Activated CD4-positive, alpha-beta memory T cell treated with anti-CD3 and anti-CD28 coated beads, Interleukin-2, amount 10 ng/mL, durations not matched to agents 7 days and 5 days (primary cell): Measurements from ENCODE around the gene TMEM129. TPM values are rescaled to one million over a fixed set of nuclear protein-coding genes. Genes with fewer than 3 reads are reported as not detected.
A peak's percentile ranks its signal among the peaks of the same experiment; 100 is the strongest.

Experiments
- CTCF ChIA-PET: fragments of 350-600 bp; sonication (Branson Sonifier 250); formaldehyde crosslinking; loops from one replicate; lab custom pipeline; 2021; ENCODE audit warnings: antibody characterized with exemption, inconsistent platforms; lab: Charles Lee
- POLR2A ChIA-PET: fragments of 350-600 bp; sonication (Branson Sonifier 250); formaldehyde crosslinking; loops from one replicate; lab custom pipeline; 2021; ENCODE audit warnings: antibody characterized with exemption; lab: Charles Lee
- DNase-seq: peaks from one replicate; pipeline ENCODE4 v3.0.0-alpha.2; 2020
- H3K27ac Mint-ChIP-seq: one replicate; pipeline ENCODE4 v1.8.0; 2021; ENCODE audit warnings: mild to moderate bottlenecking, mixed read lengths
- H3K27me3 Mint-ChIP-seq: one replicate; pipeline ENCODE4 v1.8.0; 2021; ENCODE audit warnings: mixed read lengths
- H3K36me3 Mint-ChIP-seq: one replicate; pipeline ENCODE4 v1.8.0; 2021; ENCODE audit warnings: low read depth, mixed read lengths
- H3K4me1 Mint-ChIP-seq: one replicate; pipeline ENCODE4 v1.8.0; 2021; ENCODE audit warnings: mixed read lengths
- H3K4me3 Mint-ChIP-seq: one replicate; pipeline ENCODE4 v1.8.0; 2021; ENCODE audit warnings: mild to moderate bottlenecking, mixed read lengths
- H3K9me3 Mint-ChIP-seq: one replicate; pipeline ENCODE4 v1.8.0; 2021; ENCODE audit warnings: mixed read lengths
- total RNA-seq, 2 experiments: library from RNA; stranded (reverse); gene quantifications; one replicate each; pipeline ENCODE4 v1.2.3, GENCODE V29; 2021

Gene TMEM129
- total RNA-seq, 2 experiments from 2014 or later: 20.4 to 22.3 TPM

GRCh38 chr4:1722551-1723118 lies 1.5 kb upstream of the TMEM129 start:
- DNase-seq: peak; percentile 55
- Mint-ChIP-seq H3K4me3 (peak overlapping the region; percentile 98), H3K27ac (peak overlapping the region; percentile 99), H3K9me3 (no peaks in the 10 kb centered on the region), H3K36me3 (peaks cover 60% of the 10 kb centered on the region), H3K4me1 (peaks cover 68% of the 10 kb centered on the region), H3K27me3 (no peaks in the 10 kb centered on the region)
- ChIA-PET POLR2A (interaction anchor here (1.1 to 13.8 kb wide), 10 partner anchors 13 to 432 kb away, joined by 3 to 371 read pairs (median 10); partner anchors contain the start of genes LETM1, MAEA, NSD2 and SLBP), CTCF (interaction anchor here (1.1 to 10.2 kb wide), 7 partner anchors 8 to 30 kb away, joined by 3 to 122 read pairs (median 5); partner anchors contain the start of gene SLBP)

DNA sequence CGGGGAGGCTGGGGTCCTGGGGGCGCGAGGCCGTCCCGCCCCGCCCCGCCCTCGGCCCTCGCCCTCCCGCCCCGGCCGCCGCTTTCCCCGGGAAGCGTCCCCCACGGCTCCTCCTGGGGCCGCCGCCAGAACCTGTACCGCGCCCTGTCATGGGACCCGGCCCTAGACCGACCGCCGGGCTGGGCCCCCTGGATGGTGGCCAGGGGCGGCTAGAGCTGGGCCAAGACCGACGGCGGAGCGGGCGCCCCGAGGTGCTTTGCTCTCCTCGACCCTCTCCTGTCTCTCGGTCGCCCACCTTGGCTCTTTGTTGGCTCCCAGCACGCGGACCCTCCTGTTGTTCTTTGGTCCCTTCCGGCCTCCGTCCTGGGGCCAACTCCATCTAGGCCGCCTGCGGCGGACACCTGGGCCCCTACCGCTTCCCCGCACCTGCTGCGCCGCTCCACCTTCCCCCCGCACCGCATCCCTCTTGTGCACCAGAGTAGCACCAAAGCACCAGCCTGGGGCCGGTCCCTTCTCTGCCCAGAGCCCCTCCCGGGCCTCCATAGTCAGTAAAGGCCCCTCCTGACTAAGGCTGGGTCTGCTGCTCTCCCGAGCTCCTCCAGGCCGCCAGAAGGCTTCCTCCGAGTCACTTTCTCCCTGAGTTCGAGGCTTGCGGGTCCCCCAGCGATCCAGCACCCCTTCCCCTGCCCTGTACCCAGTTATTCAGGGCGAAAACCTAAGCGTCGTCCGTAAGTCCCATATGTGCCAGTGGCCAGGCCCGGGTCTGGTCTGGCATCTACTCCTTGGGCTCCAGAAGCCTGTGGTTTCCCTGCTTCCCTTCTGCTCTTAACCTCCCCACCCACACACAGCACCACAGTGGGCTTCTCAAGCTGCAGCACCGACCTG lies 785 bp upstream of the TMEM129 start:
- Mint-ChIP-seq H3K4me3 (peak overlapping the region; percentile 98), H3K27me3 (no peaks in the 10 kb centered on the region), H3K4me1 (peaks cover 61% of the 10 kb centered on the region), H3K27ac (peak overlapping the region; percentile 99), H3K9me3 (no peaks in the 10 kb centered on the region), H3K36me3 (peaks cover 52% of the 10 kb centered on the region)
- DNase-seq: no peak
- CTCF ChIA-PET: interaction anchor here (1.0 to 10.2 kb wide), 7 partner anchors 8 to 29 kb away, joined by 3 to 122 read pairs (median 5); partner anchors contain the start of gene SLBP
- POLR2A ChIA-PET: interaction anchor here (0.8 to 13.8 kb wide), 13 partner anchors 13 to 694 kb away, joined by 3 to 371 read pairs (median 6); partner anchors contain the start of genes HAUS3, LETM1, MAEA and NELFA

DNA sequence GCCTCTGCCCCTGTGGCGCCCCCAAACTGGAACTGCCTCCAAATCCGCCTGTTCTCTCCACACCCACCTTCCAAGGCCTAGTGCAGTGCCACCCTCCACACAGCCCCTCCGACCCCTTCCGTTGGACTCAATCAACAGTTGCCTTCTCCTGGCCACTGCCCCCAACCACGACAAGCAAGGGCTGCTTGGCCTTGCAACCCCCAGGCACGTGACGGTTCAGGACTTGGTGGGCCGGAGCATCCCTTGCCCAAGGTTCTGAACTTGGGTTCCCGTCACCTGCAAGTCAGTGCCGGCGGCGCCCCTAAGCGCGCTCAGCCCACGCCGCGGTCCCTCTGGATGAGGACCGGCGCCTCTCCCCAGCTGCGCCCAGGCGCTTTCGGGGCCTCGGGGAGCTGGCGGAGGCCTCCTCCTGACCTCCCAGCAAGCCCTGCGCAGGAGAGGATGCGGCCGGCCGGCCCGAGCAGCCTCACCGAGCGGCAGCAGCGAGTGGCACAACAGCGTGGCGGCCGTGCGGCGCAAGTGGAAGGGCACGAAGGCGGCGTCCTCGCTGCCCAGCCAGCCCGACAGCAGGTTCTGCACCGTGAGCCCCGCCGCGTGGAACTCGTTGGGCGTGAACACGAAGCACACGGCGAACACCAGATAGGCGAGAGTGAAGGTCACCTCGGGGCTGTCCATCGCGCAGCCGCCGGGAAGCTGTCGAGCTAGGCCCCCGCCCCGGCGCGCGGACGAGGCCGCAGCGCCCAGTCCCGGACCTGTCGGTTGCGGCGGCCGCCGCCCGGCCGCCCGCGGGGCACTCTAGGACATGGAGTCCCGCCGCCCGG lies 750 bp downstream of the TMEM129 start:
- H3K9me3 Mint-ChIP-seq: no peaks in the 10 kb centered on the region
- peak overlapping the region; percentile 86 for H3K4me3 Mint-ChIP-seq
- peak; percentile 66 for DNase-seq
- peaks cover 50% of the 10 kb centered on the region for H3K36me3 Mint-ChIP-seq
- CTCF ChIA-PET: interaction anchor here (1.0 to 10.2 kb wide), 6 partner anchors 8 to 27 kb away, joined by 3 to 122 read pairs (median 4); partner anchors contain the start of gene SLBP
- POLR2A ChIA-PET: interaction anchor here (0.6 to 13.8 kb wide), 14 partner anchors 10 to 696 kb away, joined by 3 to 371 read pairs (median 5); partner anchors contain the start of genes HAUS3, LETM1, NELFA and NSD2
- peaks cover 62% of the 10 kb centered on the region for H3K4me1 Mint-ChIP-seq
- H3K27me3 Mint-ChIP-seq: no peaks in the 10 kb centered on the region
- peak overlapping the region; percentile 92 for H3K27ac Mint-ChIP-seq

DNA sequence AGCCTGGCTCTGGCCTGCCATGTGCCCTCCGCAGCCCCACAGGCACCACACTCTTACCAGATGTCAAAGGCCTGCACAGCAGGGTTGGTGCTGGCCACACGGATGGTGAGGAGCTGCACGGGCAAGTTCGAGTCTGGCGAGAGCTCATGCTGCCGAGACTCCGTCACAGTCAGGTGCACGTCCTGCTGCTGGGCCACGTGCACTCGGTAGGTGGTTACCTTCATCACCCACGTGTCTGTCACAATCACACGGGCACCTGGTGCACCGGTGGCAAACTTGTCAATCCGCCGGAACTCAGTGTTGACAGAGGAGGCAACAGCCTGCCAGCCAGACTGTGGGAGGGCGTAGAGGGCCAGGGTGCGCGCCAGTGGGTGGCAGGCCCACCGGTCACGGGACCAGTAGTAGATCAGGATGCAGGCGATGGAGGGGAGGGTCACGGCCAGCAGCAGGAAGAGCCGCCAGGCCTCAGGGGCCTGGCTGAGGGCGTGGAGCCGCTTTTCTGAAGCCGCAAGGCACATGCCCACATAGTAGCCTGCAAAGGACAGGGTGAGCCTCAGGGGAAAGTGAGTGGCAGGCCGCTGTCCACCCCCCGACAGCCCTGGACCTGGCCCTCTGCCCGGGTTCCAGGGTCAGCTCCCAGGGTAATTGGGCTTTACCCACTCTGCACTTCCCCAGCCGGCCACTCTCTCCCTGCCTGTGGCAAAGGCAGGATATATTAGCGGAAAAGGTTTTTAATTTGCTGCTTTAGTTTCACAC lies 2.9 kb downstream of the TMEM129 start:
- Mint-ChIP-seq H3K9me3 (no peaks in the 10 kb centered on the region), H3K27ac (peak overlapping the region; percentile 52), H3K4me3 (peak overlapping the region; percentile 30), H3K36me3 (peaks cover 39% of the 10 kb centered on the region), H3K4me1 (peaks cover 59% of the 10 kb centered on the region), H3K27me3 (no peaks in the 10 kb centered on the region)
- ChIA-PET CTCF (interaction anchor here (10.2 kb wide), 1 partner anchor 25 kb away, joined by 122 read pairs; no protein-coding TSS in a partner anchor), POLR2A (interaction anchor here (13.8 kb wide), 1 partner anchor 9 kb away, joined by 371 read pairs; the partner anchor contains the start of gene SLBP)
- no peak for DNase-seq

GRCh38 chr4:1717129-1718094 lies 3.7 kb downstream of the TMEM129 start:
- Mint-ChIP-seq H3K4me3 (no peak overlapping the region), H3K4me1 (peaks cover 53% of the 10 kb centered on the region), H3K36me3 (peaks cover 36% of the 10 kb centered on the region), H3K27ac (no peak overlapping the region), H3K27me3 (no peaks in the 10 kb centered on the region), H3K9me3 (no peaks in the 10 kb centered on the region)
- CTCF ChIA-PET: no interaction called here
- POLR2A ChIA-PET: no interaction called here
- DNase-seq: no peak

- Mint-ChIP-seq H3K4me1 (peaks cover 52% of the 10 kb centered on the region), H3K27me3 (no peaks in the 10 kb centered on the region), H3K9me3 (no peaks in the 10 kb centered on the region), H3K27ac (peak overlapping the region; percentile 96), H3K4me3 (no peak overlapping the region), H3K36me3 (peaks cover 32% of the 10 kb centered on the region)
- CTCF ChIA-PET: no interaction called here
- DNase-seq: no peak
- POLR2A ChIA-PET: no interaction called here
Observed at GRCh38 chr4:1716065-1716945, 4.8 kb downstream of the TMEM129 start.

DNA sequence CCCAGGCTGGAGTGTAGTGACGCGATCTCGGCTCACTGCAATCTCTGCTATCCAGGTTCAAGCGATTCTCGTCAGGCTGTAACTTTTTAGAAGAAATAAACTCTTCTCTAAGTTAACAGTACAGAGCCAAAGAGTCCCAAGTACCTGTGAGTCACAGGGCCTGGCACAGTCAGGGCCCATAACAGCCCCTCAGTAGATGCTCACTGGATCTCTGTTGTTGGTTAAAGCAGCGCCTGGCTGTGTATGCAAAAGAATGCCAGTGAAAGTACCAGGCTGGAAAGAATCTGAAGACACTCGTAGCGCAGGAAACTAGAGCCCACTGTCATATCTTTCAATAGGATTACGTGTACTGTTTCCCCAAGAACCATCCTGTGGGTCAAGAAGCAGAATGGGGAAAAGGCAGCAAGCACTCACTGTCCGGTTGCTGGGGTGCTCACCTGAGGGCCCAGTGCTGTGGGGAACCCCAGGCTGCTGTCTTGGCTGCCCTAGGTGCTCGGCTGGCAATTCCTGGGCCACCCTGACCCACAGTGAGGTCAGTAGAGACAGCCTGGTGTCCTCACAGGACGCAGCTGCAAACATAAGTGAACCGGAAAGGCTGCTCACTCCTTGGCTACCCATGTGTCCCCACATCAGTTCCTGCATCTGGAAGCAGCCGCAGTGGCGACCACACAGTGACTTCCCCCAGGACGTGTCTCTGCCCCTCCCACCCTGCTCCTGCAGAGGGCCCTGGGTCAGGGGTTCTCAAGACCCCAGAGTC lies 5.9 kb downstream of the TMEM129 start:
- H3K9me3 Mint-ChIP-seq: no peaks in the 10 kb centered on the region
- peak overlapping the region; percentile 99 for H3K4me3 Mint-ChIP-seq
- H3K27me3 Mint-ChIP-seq: no peaks in the 10 kb centered on the region
- CTCF ChIA-PET: interaction anchor here (1.5 to 4.2 kb wide), 3 partner anchors 8 to 20 kb away, joined by 5 to 45 read pairs (median 6); no protein-coding TSS in a partner anchor
- POLR2A ChIA-PET: interaction anchor here (1.1 to 11.7 kb wide), 3 partner anchors 10 to 513 kb away, joined by 3 to 371 read pairs (median 108); partner anchors contain the start of genes TACC3 and TMEM129
- H3K4me1 Mint-ChIP-seq: peaks cover 60% of the 10 kb centered on the region
- H3K27ac Mint-ChIP-seq: peak overlapping the region; percentile 96
- peaks cover 43% of the 10 kb centered on the region for H3K36me3 Mint-ChIP-seq
- no peak for DNase-seq

- DNase-seq: no peak
- Mint-ChIP-seq H3K4me3 (peak overlapping the region; percentile 99), H3K27ac (peak overlapping the region; percentile 96), H3K27me3 (no peaks in the 10 kb centered on the region), H3K36me3 (peaks cover 50% of the 10 kb centered on the region), H3K4me1 (peaks cover 60% of the 10 kb centered on the region), H3K9me3 (no peaks in the 10 kb centered on the region)
- ChIA-PET CTCF (interaction anchor here (1.0 to 4.2 kb wide), 4 partner anchors 8 to 20 kb away, joined by 3 to 45 read pairs (median 6); no protein-coding TSS in a partner anchor), POLR2A (interaction anchor here (1.1 to 11.7 kb wide), 6 partner anchors 11 to 512 kb away, joined by 3 to 371 read pairs (median 4); partner anchors contain the start of genes NSD2, TACC3 and TMEM129)
Observed at GRCh38 chr4:1714303-1715001, 6.7 kb downstream of the TMEM129 start.
